HG02870 (cell line): ENCODE results near the gene NUDT11.
"Not testable (repeated sequence)": the region's sequence is repeated elsewhere in the genome, so short reads cannot be mapped to it uniquely, and the experiment has no call there.

Source experiments
- ATAC-seq: cut with Tn5 transposase; IDR thresholded peaks from one replicate; pipeline ENCODE4 v1.9.1; 2021; ENCODE audit warnings: mild to moderate bottlenecking, moderate library complexity; ENCODE audit not compliant: unreplicated experiment

The NUDT11 gene

DNA sequence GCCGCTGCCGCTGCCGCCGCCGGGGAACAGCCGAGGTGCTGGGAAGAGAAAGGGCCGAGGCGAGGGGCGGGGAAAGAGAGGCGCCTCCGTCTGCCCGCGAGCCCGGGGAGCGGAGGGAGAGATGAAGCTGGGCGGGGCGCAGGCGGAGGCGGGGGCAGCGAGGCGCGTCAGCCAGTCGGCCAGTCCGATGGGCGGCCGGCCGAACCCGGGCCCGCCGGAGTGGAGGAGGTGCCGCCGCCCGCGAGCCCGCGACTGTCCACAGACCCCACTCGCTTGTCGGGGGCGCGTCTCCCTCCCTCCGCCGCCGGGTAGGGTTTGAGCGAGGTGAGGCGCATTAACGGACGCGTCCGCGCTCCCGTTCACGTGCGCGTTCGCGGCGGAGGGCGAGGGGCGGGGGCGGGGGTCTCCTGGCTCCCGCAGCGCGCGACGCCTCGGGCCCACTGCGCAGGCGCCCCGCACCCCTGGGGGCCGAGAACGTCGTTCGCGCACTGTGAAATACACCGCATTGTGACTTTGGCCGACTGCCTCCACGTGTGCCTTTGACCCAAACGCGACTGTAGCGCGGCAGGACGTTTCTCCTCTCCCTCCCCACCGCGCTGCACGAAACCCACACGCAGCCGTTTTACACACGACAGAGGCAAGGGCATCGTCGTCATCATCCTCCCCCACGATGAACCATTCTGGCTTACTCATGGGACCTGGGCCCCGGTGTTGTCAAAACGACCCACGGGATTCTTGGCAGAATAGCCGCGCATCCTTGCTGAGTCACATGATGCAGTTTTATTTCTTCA is at the start of gene NUDT11:
Gene NUDT11, minus strand, starts transcription at position 92 of the 791 bp plus-strand sequence. CDS start 148 bp downstream, outside the sequence.
- ATAC-seq = no peak

DNA sequence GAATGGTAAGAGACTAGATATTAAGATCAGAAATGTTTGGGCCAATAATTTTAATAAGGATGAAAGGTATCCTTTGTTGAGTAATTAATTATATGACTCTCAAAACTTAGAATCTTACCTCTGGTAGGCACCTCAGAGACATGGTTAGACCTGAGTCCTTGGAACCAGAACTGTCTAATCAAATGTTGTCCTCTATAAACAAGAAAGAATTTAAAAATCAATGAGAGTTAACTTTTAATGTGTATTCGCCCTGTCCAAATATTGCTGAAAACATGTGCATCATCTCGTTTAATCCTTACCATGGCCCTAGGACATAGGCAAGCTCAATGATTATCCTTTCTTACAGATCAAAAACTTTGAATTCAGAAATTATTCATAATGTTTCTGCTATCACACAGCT is 24.0 kb upstream of the NUDT11 start:
- no peak for ATAC-seq

DNA sequence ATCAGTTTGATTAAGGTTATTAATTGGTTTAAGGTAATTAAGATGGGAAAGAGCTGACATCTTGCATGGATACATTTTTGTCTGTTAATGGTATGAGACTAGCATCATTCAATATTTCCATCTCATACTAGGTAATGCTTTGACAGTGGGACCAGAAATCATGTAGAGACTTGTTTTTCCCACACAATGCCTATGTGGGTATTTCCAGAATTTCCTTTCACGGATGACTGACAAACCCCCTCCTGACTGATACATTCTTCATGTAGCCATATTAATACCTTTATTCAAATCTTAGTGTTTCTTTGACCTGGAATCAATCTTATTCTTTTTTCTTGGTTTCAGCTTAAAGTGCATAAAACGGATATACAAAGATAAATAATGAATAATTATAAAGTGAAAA is 22.7 kb upstream of the NUDT11 start:
- ATAC-seq = not testable (repeated sequence)

DNA sequence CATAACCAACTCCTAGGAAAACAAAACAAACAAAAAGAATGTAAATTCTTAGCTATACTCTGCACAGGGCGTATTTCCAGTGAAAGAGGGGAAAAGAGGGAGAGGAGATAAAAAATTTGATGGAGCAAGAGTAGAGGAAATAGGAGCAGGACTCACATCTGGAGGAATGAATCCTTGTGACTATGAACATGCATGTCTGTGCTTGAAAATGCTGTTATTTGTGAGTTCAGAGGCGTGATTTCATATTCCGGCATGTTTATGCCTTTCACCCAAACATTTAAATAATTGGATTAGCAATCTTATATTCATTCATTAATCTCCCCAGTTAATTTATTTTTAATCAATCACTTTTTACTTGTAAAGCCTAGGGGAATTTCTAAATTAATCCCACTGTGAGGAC is 11.2 kb upstream of the NUDT11 start:
- ATAC-seq = no peak

DNA sequence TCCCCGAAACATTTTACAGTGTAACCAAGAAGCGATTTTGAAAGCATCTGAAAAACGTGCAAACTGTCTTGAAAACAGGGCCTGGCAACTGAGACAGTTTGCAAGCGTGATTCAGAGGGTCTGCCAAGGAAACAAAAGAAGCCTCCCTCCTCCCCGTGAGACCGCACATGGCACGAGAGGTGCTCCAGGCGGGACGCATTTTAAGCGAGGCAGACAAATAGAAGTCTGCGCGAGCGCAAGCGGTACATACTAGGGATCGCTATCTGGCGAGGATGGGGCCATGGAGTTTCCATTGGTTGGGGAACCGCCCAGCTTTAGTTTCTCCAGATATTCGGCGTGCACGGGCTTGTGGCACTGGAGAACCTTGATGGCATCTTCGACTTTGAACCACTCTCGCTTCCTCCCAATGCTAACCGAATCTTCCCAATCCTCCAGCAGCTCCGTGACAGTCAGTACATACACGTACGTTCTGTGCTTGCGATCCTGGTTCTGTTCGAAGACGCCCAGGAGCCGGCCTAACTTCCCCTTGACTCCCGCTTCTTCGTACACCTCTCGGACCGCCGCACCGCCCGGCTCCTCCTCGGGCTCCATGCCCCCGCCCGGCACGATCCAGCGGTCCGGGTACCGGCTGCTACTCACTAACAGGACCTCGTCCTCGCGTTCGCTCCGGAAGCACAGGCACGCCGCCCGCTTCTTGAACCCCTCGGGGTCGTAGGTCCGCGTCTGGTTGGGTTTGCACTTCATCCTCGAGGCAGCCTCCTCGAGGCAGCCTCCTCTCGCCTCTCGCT is 497 bp downstream of the NUDT11 start:
- not testable (repeated sequence) for ATAC-seq

DNA sequence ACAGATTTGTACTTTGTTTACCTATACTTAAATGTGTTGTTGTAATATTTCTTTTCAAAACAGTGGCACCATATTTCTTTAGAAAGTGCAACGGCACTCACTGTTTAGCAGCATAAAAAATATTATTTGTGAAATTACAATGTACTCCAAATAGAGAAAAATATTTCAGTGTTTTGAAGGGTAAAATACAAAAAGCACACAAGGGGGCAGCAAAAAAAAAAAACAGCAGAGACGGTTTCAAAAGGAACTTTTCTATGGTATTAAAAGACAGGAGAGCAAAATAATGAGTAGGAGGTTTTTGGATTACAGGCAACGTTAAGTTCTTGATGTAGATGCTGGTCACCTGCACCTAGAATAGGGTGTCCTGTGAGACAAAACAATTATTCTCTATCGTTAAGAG is 2.0 kb downstream of the NUDT11 start:
- ATAC-seq = no peak

DNA sequence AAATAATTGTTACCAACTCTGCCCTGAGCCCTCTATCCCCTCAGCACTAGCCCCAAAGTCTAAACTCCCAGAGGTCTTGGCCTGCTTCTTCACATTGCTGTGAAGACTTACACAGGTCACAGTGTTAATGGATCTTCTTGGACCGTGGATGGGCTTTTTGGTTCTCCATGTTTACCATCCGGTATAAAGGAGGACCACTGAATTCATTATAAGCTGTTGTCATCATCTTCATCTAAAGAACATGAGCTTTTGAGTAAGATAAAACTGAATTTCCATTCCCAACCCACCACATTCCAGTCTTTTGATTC is 8.5 kb downstream of the NUDT11 start:
- ATAC-seq = no peak

DNA sequence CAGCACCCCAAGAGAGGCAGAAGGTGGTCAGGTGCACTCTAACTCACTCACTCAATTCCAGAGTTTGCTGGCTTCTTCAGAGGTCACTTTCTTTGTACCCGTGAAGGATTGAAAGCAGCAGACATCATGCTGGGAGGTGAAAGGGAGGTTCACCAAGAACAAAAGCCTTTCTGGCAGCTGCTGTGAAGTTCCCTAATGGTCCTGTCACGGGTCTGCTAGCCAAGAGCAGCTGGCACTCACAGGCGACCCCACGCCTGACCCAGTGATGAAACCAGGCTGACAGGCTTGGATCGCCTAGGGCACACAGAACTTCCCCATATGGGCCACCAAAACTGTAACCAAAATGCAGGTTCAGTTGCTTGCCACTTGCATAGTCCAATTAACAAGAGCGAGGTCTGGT is 11.8 kb downstream of the NUDT11 start:
- ATAC-seq = no peak

DNA sequence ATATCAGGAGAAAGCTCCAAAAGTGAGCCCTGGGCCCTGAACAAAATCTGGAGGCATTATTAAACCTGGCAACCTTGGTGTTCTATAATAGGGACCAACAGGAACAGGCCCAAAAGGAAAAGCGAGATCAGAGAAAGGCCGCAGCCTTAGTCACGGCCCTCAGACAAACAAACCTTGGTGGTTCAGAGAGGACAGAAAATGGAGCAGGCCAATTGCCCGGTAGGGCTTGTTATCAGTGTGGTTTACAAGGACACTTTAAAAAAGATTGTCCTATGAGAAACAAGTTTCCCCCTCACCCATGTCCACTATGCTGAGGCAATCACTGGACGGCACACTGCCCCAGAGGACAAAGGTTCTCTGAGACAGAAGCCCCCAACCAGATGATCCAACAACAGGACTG is 14.0 kb downstream of the NUDT11 start:
- not testable (repeated sequence) for ATAC-seq

DNA sequence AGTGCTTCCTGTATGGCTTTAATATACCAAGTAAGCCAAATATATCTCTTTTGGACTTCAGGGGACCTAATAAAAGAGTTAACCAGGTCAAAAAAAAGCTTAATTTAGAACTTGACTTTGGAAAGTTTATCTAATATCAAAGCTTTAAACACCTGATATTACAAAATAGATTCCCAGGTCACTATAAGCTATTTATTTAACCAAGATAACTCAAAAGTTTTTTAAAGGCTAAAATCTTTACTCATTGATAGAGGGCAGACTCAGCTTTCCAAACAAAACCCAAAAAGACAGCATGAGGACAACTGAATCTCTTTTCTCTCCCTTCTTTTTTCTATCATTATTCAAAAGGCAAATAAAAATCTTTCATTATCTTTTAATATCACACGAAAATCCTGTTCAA is 19.5 kb downstream of the NUDT11 start:
- no peak for ATAC-seq

DNA sequence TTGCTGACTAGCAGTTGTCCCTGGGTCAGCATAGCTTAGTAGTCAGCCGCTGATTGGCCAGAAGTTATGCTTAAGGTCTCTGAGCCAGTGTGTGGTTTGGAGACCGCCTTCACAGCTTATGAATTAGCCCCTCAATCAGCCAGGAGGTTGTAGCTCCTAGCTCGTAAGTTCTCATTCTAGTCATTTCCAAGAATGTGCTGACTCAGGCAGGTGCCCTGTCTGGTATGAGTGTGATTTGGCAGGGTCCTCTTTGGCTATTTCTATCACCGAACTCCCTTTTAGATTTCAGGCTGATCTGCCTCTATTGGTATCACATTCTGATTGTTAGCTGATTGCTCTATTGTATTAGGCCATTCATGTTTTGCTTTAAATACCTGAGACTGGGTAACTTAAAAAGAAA is 33.1 kb downstream of the NUDT11 start:
- no peak for ATAC-seq

DNA sequence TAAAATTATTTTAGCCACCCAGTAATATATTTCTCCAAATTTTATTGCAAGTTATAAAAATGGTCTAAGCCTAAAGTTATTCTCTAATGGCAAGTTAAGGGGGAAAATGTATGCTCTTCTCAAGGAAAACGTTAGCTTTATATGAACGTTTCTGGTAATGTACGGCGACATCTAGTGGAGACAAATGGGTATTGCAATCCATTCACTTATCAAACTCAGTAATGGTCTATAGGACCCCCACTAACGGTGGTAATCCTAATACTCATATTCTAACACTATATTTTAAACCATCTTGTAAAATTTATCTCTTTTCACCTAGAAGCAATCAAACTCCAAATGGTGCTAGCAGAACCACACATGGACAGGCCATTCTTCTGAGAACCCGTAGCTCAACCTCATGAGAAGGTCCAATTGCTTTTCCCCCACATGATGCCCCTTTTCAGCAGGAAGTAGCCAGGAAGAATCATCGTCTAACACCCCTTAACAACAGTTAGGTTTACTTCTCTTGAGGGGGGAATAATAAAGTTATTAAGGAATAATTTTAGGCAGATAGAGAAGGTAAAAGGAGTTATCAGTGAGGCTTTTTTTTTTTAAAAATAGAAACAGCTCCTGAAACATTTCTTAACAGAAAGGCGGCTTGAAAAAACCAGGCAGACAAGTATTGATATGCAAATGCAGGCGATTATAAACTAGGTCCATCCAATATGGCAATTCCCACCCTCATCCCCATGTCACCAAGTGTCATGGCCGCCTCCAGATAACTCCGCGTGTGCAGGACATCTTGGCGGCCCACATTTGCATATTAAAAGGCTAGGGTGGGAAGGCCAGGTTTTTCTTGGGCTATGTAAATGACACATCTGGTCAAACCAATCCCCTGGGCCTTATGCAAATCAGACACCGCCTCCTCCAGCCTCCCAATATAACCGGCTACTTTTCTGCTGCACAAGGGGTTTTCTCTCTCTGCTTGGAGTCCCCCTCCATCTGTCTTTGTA is 35.0 kb downstream of the NUDT11 start:
- ATAC-seq = no peak

DNA sequence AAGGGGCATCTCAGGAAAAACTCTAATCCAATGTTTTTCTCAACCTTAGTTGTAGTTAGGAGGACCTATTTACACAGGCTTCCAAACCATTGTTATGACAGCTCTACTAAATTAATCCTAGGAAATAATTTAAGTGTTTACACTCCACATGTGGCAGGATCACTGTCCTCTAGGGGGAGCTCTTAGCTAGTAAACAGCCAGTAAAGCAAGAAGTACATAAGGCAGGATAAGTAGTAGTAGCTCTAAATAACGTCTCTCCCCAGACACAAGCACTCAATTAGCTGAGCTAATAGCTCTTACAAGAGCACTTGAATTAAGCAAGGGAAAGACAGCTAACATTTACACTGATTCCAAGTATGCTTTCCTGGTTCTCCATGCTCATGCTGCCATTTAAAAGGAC is 37.3 kb downstream of the NUDT11 start:
- no peak for ATAC-seq

DNA sequence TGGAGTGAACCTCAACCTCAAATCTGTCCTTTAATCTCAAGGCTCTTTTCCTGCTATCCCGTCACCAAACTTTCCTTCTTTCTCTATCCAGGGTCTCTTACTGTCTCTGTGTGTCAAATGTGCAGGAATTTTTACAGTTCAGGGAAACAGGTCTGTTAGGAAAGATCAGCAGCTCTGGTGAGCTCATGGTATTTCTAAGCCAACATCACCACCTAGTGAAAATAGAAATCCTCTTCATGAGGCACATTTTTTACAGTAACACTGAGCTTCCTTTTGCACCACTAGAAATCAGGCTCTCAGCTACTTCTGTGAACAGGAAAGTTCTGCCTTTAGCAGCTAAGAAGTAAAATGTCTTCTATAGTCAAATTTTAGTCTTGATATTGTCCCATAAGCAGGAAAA is 39.6 kb downstream of the NUDT11 start:
- no peak for ATAC-seq

DNA sequence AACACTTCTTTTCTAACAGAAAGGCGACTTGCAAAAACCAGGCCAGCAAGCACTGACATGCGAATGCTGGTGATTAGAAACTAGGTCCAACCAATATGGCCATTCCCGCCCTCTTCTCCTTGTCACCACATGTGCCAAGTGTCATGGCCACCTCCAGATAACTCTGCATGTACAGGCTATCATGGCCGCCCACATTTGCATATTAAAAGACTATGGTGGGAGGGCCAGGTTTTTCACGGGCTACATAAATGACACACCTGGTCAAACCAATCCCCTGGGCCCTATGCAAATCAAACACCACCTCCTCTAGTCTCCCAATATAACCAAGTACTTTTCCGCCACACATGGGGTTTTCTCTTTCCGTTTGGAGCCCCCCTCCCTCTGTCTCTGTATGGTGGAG is 40.1 kb downstream of the NUDT11 start:
- no peak for ATAC-seq

DNA sequence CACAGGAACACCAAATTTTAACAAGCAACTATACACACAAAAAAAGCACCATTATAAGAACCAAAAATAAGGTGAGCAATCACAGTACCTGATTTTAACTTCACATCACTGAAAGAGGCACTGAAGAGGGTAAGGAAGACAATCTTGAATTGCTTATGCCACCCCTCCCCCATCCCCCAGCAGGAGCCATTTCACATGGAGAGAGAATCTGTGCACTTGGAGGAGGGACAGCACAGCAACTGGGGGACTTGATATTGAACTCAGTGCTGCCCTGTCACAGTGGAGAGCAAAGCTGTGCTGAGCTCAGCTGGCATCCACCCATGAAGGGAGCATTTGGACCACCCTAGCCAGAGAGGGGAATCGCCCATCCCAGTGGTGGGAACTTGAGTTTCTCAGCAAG is 56.0 kb downstream of the NUDT11 start:
- ATAC-seq = no peak
